HepG2 (cell line): ENCODE results near the gene KCNK2. TPM values are rescaled to one million over a fixed set of nuclear protein-coding genes. Genes with fewer than 3 reads are reported as not detected.

ENCODE experiments used
- ATAC-seq: fragments of 200-7000 bp; cut with Tn5 transposase; 3 replicates; pipeline ENCODE4 v1.9.1; 2020; ENCODE audit warnings: mild to moderate bottlenecking, moderate library complexity
- BruUV-seq: library from RNA; stranded (reverse); fragments of 400-500 nt; replicated peaks from 2 replicates; lab custom pipeline; 2021; lab: Mats Ljungman, UMichigan
- CTCF ChIA-PET: fragments of 300-600 bp; formaldehyde crosslinking; extraction: SDS; loops from one replicate; lab custom pipeline; 2021; ENCODE audit warnings: low total read pairs, inconsistent platforms, low intra/inter-chr PET ratio; lab: Yijun Ruan, JAX
- POLR2A ChIA-PET: fragments of 350-600 bp; sonication (Branson Sonifier 250); formaldehyde crosslinking; loops from one replicate; lab custom pipeline; 2020; ENCODE audit warnings: antibody characterized with exemption, inconsistent platforms; lab: Yijun Ruan, JAX
- DNase-seq: peaks from one replicate; pipeline ENCODE4 v3.0.0-alpha.2; 2015; ENCODE audit warnings: low spot score
- FAIRE-seq: peaks from 3 replicates; lab custom pipeline; 2011; peaks lifted over from hg19 to GRCh38; lab: Jason Lieb, UNC
- H2AFZ ChIP-seq: one replicate; pipeline ENCODE4 v1.6.1; 2011; ENCODE audit warnings: low read length, inconsistent platforms
- H3K27ac ChIP-seq: fragments of 300-600 bp; 3 replicates; pipeline ENCODE4 v1.8.0; 2011; ENCODE audit warnings: mixed run types, mild to moderate bottlenecking, mixed read lengths, low read length, inconsistent platforms; ENCODE audit not compliant: insufficient read depth; ENCODE audit errors: extremely low read length
- H3K27me3 ChIP-seq, 2 experiments: fragments of 200-600 bp in 1 of 2; 2 replicates in 1 of 2; 3 replicates in 1 of 2; pipeline versions ENCODE4 v1.6.0 to v1.8.0; 2011; ENCODE audit warnings: low read length in 2 of 2, mild to moderate bottlenecking in 2 of 2, moderate library complexity in 2 of 2, inconsistent platforms in 1 of 2; ENCODE audit not compliant: insufficient read depth in 2 of 2, control insufficient read depth in 1 of 2
- H3K36me3 ChIP-seq, 2 experiments: fragments of 200-600 bp in 1 of 2; replicated peaks in 1 of 2; 2 replicates in 1 of 2; 3 replicates in 1 of 2; pipeline versions ENCODE4 v1.5.1 to v1.8.0; 2011; ENCODE audit warnings: low read length in 2 of 2, inconsistent platforms in 1 of 2; ENCODE audit not compliant: insufficient read depth in 2 of 2, control insufficient read depth in 1 of 2
- H3K4me1 ChIP-seq: 2 replicates; pipeline ENCODE4 v1.5.1; 2012; ENCODE audit warnings: low read length, inconsistent platforms; ENCODE audit not compliant: insufficient read depth
- H3K4me2 ChIP-seq: 2 replicates; pipeline ENCODE4 v1.6.0; 2011; ENCODE audit warnings: low read depth, low read length, inconsistent platforms
- H3K4me3 ChIP-seq, 3 experiments: fragments of 200-600 bp in 1 of 3; sonication (generic), shearing (Covaris generic) in 1 of 3; replicated peaks in 1 of 3; 2 replicates each; pipeline ENCODE4 v1.5.1; 2011 to 2016; ENCODE audit warnings: low read length in 3 of 3, inconsistent platforms in 2 of 3, low read depth in 2 of 3, mild to moderate bottlenecking in 2 of 3, control low read depth in 1 of 3, mixed read lengths in 1 of 3; ENCODE audit not compliant: insufficient read depth in 1 of 3
- H3K79me2 ChIP-seq: one replicate; pipeline ENCODE4 v1.6.1; 2011; ENCODE audit warnings: low read length, inconsistent platforms; ENCODE audit not compliant: insufficient read depth
- H3K9ac ChIP-seq: 2 replicates; pipeline ENCODE4 v1.6.0; 2011; ENCODE audit warnings: mild to moderate bottlenecking, low read depth, low read length, inconsistent platforms; ENCODE audit not compliant: insufficient read depth
- H3K9me3 ChIP-seq: 2 replicates; pipeline ENCODE4 v1.5.1; 2012; ENCODE audit warnings: mild to moderate bottlenecking, low read length
- H4K20me1 ChIP-seq: 2 replicates; pipeline ENCODE4 v1.6.0; 2011; ENCODE audit warnings: inconsistent platforms, mild to moderate bottlenecking, low read length, moderate library complexity; ENCODE audit not compliant: insufficient read depth
- ATRX ChIP-seq: sonication (generic); formaldehyde crosslinking; IDR thresholded peaks from 2 replicates; pipeline ENCODE4 v1.4.0; 2020; ENCODE audit warnings: missing genetic modification reagents, borderline replicate concordance
- HDAC1 ChIP-seq: sonication (generic); formaldehyde crosslinking; IDR thresholded peaks from 2 replicates; pipeline ENCODE4 v1.5.1; 2020; ENCODE audit warnings: mild to moderate bottlenecking, missing genetic modification reagents
- HOMEZ ChIP-seq: IDR thresholded peaks from 2 replicates; pipeline ENCODE4 v1.6.1; 2016; ENCODE audit warnings: low read depth
- JARID2 ChIP-seq: sonication (generic); formaldehyde crosslinking; IDR thresholded peaks from 2 replicates; pipeline ENCODE4 v1.8.1; 2023; ENCODE audit warnings: missing genetic modification reagents, inconsistent platforms; ENCODE audit not compliant: insufficient replicate concordance
- NCOA2 ChIP-seq: sonication (generic); formaldehyde crosslinking; IDR thresholded peaks from 2 replicates; pipeline ENCODE4 v1.8.0; 2022; ENCODE audit warnings: inconsistent platforms
- PPARG ChIP-seq: conservative IDR thresholded peaks from 2 replicates; pipeline ENCODE4 v1.6.1; 2016; ENCODE audit warnings: missing biosample characterization, missing genetic modification reagents
- ZNF20 ChIP-seq: sonication (generic); formaldehyde crosslinking; IDR thresholded peaks from 2 replicates; pipeline ENCODE4 v1.4.0; 2020; ENCODE audit warnings: mild to moderate bottlenecking, moderate library complexity, missing genetic modification reagents
- ZNF564 ChIP-seq: sonication (generic); formaldehyde crosslinking; IDR thresholded peaks from 2 replicates; pipeline ENCODE4 v1.8.1; 2023; ENCODE audit warnings: mild to moderate bottlenecking, missing genetic modification reagents
- ZNF619 ChIP-seq: sonication (generic); formaldehyde crosslinking; IDR thresholded peaks from 2 replicates; pipeline ENCODE4 v1.4.0; 2020; ENCODE audit warnings: mild to moderate bottlenecking, missing genetic modification reagents
- ZNF839 ChIP-seq: sonication (generic); formaldehyde crosslinking; IDR thresholded peaks from 2 replicates; pipeline ENCODE4 v1.4.0; 2020; ENCODE audit warnings: missing genetic modification reagents, mild to moderate bottlenecking, borderline replicate concordance
- WGBS: methylation state at CpG from one replicate; pipeline ENCODE4 v1.1.6; 2017; ENCODE audit warnings: low lambda C conversion rate; 5-methylcytosine and 5-hydroxymethylcytosine counted together
- in situ Hi-C: cut with HindIII; loops from 2 replicates; pipeline ENCODE4 v1.10.0; 2017; ENCODE audit warnings: low pct_unique_long_range_greater_than_20kb; ENCODE audit not compliant: extremely low pct_ligation_motif_present
- intact Hi-C: fragments of 100-400 bp; cut with micrococcal nuclease; formaldehyde crosslinking; loops from one replicate; pipeline ENCODE4 v1.10.0; 2022; ENCODE audit not compliant: unreplicated experiment
- polyA plus RNA-seq, 8 experiments: library from polyadenylated mRNA; depleted of rRNA in 3 of 8; stranded (reverse) in 7 of 8; unstranded in 1 of 8; fragments of >200 nt; fragmentation: Illumina TruSeq in 4 of 8; extraction: Trizol in 4 of 8; gene quantifications; 2 replicates each; pipeline versions ENCODE4 v1.2.1 to v1.2.3, GENCODE V29; 2011 to 2016; ENCODE audit warnings: low read depth in 4 of 8, missing spikeins in 1 of 8, mixed read lengths in 1 of 8; ENCODE audit not compliant: insufficient read depth in 1 of 8
- total RNA-seq, 5 experiments: library from RNA; depleted of rRNA; stranded (reverse); fragments of >200 nt; fragmentation: Illumina TruSeq; extraction: Trizol; gene quantifications; 2 replicates each; pipeline ENCODE4 v1.2.3, GENCODE V29; 2016; ENCODE audit warnings: low read depth in 1 of 5
- TF ChIP-seq, protein P1 (sequence below): IDR thresholded peaks from 2 replicates; pipeline ENCODE4 v1.6.1; 2016
- TF ChIP-seq, protein P2 (sequence below), 2 experiments: sonication (generic) in 1 of 2; formaldehyde crosslinking in 1 of 2; IDR thresholded peaks; 2 replicates each; pipeline versions ENCODE4 v1.6.1 to v1.9.0; 2014 to 2022; ENCODE audit warnings: antibody characterized with exemption in 1 of 2, borderline replicate concordance in 1 of 2, inconsistent platforms in 1 of 2, low read depth in 1 of 2, missing genetic modification reagents in 1 of 2

KCNK2 gene
- total and polyA plus RNA-seq, 2 of the 13 experiments (the other 11 are each of a cell fraction or from before 2014, with no cell fraction given), result not detected

GRCh38 chr1:215251428-215251827 is 168.9 kb downstream of the KCNK2 start (continued):
- no peak for TF ChIP-seq ZNF564 (CRISPR knock-in tag)
- TF ChIP-seq NCOA2, result no peak
- no peak for TF ChIP-seq ZNF619

DNA sequence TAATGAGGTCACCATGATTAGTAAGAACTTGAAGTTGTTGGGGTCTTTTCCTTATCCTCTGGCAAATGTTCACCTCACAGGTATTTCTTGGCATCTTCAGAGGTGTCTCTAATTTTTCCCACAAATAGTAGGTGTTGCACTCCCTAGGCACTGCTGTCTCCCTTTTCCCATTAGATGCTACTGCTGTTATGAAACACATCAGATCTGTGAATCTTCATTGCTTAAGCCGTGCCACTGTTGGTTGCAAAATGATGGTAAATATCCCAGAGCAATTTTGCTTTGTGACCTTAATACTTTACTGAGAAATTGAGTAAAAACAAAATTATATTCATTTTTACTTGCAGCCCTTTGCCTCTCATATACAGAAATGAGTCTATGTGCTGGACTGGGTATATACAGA is 169.6 kb downstream of the KCNK2 start:
- no peak for DNase-seq
- Histone ChIP-seq H3K4me2 (no peak overlapping the region), H3K79me2 (no peaks in the 10 kb centered on the region), H3K9ac (no peak overlapping the region), H3K36me3 (no peaks in the 10 kb centered on the region), H4K20me1 (no peaks in the 10 kb centered on the region), H3K4me3 (no peak overlapping the region), H3K27me3 (no peaks in the 10 kb centered on the region), H2AFZ (no peak overlapping the region), H3K27ac (no peak overlapping the region), H3K4me1 (no peaks in the 10 kb centered on the region), H3K9me3 (no peaks in the 10 kb centered on the region)
- intact Hi-C loops, result no loop called here
- in situ Hi-C loops, result no loop called here
- ChIA-PET CTCF (no interaction called here), POLR2A (no interaction called here)
- WGBS, result 0% methylated on average over 1 of the region's 1 CpG
- FAIRE-seq, result no peak
- BruUV-seq, result no TSS peak
- no peak for ATAC-seq
- TF ChIP-seq HDAC1 (CRISPR knock-in tag) (no peak), JARID2 (no peak), ZNF839 (CRISPR knock-in tag) (no peak), ZNF20 (CRISPR knock-in tag) (no peak), HOMEZ (CRISPR knock-in tag) (no peak), ATRX (no peak), PPARG (CRISPR knock-in tag) (no peak)
- TF ChIP-seq, protein P1, sequence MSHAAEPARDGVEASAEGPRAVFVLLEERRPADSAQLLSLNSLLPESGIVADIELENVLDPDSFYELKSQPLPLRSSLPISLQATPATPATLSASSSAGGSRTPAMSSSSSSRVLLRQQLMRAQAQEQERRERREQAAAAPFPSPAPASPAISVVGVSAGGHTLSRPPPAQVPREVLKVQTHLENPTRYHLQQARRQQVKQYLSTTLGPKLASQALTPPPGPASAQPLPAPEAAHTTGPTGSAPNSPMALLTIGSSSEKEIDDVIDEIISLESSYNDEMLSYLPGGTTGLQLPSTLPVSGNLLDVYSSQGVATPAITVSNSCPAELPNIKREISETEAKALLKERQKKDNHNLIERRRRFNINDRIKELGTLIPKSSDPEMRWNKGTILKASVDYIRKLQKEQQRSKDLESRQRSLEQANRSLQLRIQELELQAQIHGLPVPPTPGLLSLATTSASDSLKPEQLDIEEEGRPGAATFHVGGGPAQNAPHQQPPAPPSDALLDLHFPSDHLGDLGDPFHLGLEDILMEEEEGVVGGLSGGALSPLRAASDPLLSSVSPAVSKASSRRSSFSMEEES (CRISPR knock-in tag), result no peak
- TF ChIP-seq, protein P2, sequence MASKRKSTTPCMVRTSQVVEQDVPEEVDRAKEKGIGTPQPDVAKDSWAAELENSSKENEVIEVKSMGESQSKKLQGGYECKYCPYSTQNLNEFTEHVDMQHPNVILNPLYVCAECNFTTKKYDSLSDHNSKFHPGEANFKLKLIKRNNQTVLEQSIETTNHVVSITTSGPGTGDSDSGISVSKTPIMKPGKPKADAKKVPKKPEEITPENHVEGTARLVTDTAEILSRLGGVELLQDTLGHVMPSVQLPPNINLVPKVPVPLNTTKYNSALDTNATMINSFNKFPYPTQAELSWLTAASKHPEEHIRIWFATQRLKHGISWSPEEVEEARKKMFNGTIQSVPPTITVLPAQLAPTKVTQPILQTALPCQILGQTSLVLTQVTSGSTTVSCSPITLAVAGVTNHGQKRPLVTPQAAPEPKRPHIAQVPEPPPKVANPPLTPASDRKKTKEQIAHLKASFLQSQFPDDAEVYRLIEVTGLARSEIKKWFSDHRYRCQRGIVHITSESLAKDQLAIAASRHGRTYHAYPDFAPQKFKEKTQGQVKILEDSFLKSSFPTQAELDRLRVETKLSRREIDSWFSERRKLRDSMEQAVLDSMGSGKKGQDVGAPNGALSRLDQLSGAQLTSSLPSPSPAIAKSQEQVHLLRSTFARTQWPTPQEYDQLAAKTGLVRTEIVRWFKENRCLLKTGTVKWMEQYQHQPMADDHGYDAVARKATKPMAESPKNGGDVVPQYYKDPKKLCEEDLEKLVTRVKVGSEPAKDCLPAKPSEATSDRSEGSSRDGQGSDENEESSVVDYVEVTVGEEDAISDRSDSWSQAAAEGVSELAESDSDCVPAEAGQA (IDR thresholded peaks at IDR 0.05; ENCODE audit: low read depth), result no peak
- TF ChIP-seq, protein P2 (CRISPR knock-in tag; IDR thresholded peaks at IDR 0.05; ENCODE audit: borderline replicate concordance), result no peak
